GM23338 (cell line): Measurements from ENCODE around the gene TNS3. TPM values are rescaled to one million over a fixed set of nuclear protein-coding genes. Genes with fewer than 3 reads are reported as not detected.

Experiments used
- ATAC-seq: fragments of 200-7000 bp; cut with Tn5 transposase; 3 replicates; pipeline ENCODE4 v1.9.1; 2020
- DNase-seq: peaks from one replicate; pipeline ENCODE4 v3.0.0-alpha.2; 2015; ENCODE audit warnings: low spot score
- H2AFZ ChIP-seq: fragments of 200-600 bp; sonication (generic); 2 replicates; pipeline ENCODE4 v1.8.0; 2016; ENCODE audit warnings: antibody characterized with exemption, mild to moderate bottlenecking, moderate library complexity
- H3F3A ChIP-seq: fragments of 200-600 bp; sonication (generic); replicated peaks from 2 replicates; pipeline ENCODE4 v1.8.0; 2017; ENCODE audit warnings: antibody characterized with exemption, mixed run types, low read depth
- H3K27ac ChIP-seq: fragments of 200-600 bp; sonication (generic); 2 replicates; pipeline ENCODE4 v1.6.1; 2016; ENCODE audit warnings: low read depth
- H3K27me3 ChIP-seq: fragments of 200-600 bp; sonication (generic); 2 replicates; pipeline ENCODE4 v1.8.0; 2016; ENCODE audit warnings: mild to moderate bottlenecking, mixed run types, moderate library complexity; ENCODE audit not compliant: insufficient read depth
- H3K36me3 ChIP-seq: fragments of 200-600 bp; sonication (generic); 2 replicates; pipeline ENCODE4 v1.8.0; 2016; ENCODE audit warnings: mild to moderate bottlenecking; ENCODE audit not compliant: insufficient read depth
- H3K4me1 ChIP-seq: fragments of 200-600 bp; sonication (generic); 2 replicates; pipeline ENCODE4 v1.8.0; 2016; ENCODE audit warnings: mild to moderate bottlenecking, moderate library complexity; ENCODE audit not compliant: insufficient read depth
- H3K4me2 ChIP-seq: fragments of 200-600 bp; sonication (generic); 2 replicates; pipeline ENCODE4 v1.7.1; 2017; ENCODE audit warnings: mixed run types
- H3K4me3 ChIP-seq: fragments of 200-600 bp; sonication (generic); 2 replicates; pipeline ENCODE4 v1.6.1; 2016; ENCODE audit warnings: mixed run types
- H3K79me2 ChIP-seq: fragments of 200-600 bp; sonication (generic); replicated peaks from 2 replicates; pipeline ENCODE4 v1.8.0; 2017; ENCODE audit warnings: mild to moderate bottlenecking; ENCODE audit not compliant: insufficient read depth
- H3K9me2 ChIP-seq: fragments of 200-600 bp; sonication (generic); 2 replicates; pipeline ENCODE4 v1.8.0; 2017; ENCODE audit not compliant: insufficient read depth
- H4K20me1 ChIP-seq: fragments of 200-600 bp; sonication (generic); replicated peaks from 2 replicates; pipeline ENCODE4 v1.8.0; 2017; ENCODE audit warnings: mild to moderate bottlenecking; ENCODE audit not compliant: insufficient read depth
- H3K27ac Mint-ChIP-seq: 2 replicates; pipeline ENCODE4 v1.8.0; 2020; ENCODE audit warnings: inconsistent platforms, mild to moderate bottlenecking, moderate library complexity, mixed read lengths
- H3K27me3 Mint-ChIP-seq: 3 replicates; pipeline ENCODE4 v1.8.0; 2022; ENCODE audit warnings: low read depth, mild to moderate bottlenecking, moderate library complexity, mixed read lengths, inconsistent platforms; ENCODE audit not compliant: insufficient read depth, poor library complexity
- H3K36me3 Mint-ChIP-seq: 3 replicates; pipeline ENCODE4 v1.8.0; 2021; ENCODE audit warnings: low read depth, mild to moderate bottlenecking, inconsistent platforms, moderate library complexity, mixed read lengths
- H3K4me1 Mint-ChIP-seq: 3 replicates; pipeline ENCODE4 v1.8.0; 2020; ENCODE audit warnings: mild to moderate bottlenecking, inconsistent platforms, mixed read lengths
- H3K4me3 Mint-ChIP-seq: 3 replicates; pipeline ENCODE4 v1.8.0; 2021; ENCODE audit warnings: moderate library complexity, mild to moderate bottlenecking, inconsistent platforms, mixed read lengths
- H3K9me3 Mint-ChIP-seq: 3 replicates; pipeline ENCODE4 v1.8.0; 2020; ENCODE audit warnings: moderate library complexity, mild to moderate bottlenecking, inconsistent platforms, mixed read lengths
- CREB1 ChIP-seq: fragments of 250-450 bp; sonication (Bioruptor Pico); IDR thresholded peaks from 2 replicates; pipeline ENCODE4 v1.5.0; 2020; ENCODE audit warnings: low read depth, mild to moderate bottlenecking, moderate library complexity
- EZH2 ChIP-seq: fragments of 200-600 bp; sonication (generic); IDR thresholded peaks from one replicate; pipeline ENCODE4 v1.8.0; 2017; ENCODE audit warnings: antibody characterized with exemption, mild to moderate bottlenecking, low read depth; ENCODE audit not compliant: unreplicated experiment
- EZH2phosphoT487 ChIP-seq: fragments of 200-600 bp; sonication (generic); IDR thresholded peaks from one replicate; pipeline ENCODE4 v1.8.1; 2018; ENCODE audit warnings: antibody characterized with exemption; ENCODE audit not compliant: unreplicated experiment
- JUNB ChIP-seq: IDR thresholded peaks from one replicate; pipeline ENCODE4 v1.6.1; 2016; ENCODE audit warnings: antibody characterized with exemption; ENCODE audit not compliant: unreplicated experiment
- NANOG ChIP-seq: IDR thresholded peaks from 2 replicates; pipeline ENCODE4 v1.6.1; 2016; ENCODE audit warnings: antibody characterized with exemption, borderline replicate concordance
- POLR2AphosphoS5 ChIP-seq: IDR thresholded peaks from 2 replicates; pipeline ENCODE4 v1.6.1; 2016; ENCODE audit warnings: antibody characterized with exemption, low read depth
- STAT1 ChIP-seq: IDR thresholded peaks from one replicate; pipeline ENCODE4 v1.6.1; 2016; ENCODE audit warnings: antibody characterized with exemption; ENCODE audit not compliant: unreplicated experiment
- ZNF114 ChIP-seq: fragments of 250-450 bp; sonication (Bioruptor Pico); IDR thresholded peaks from 2 replicates; pipeline ENCODE4 v1.5.0; 2020; ENCODE audit warnings: mild to moderate bottlenecking, moderate library complexity
- ZNF331 ChIP-seq: fragments of 250-450 bp; sonication (Bioruptor Pico); IDR thresholded peaks from 2 replicates; pipeline ENCODE4 v1.5.0; 2020; ENCODE audit warnings: low read depth, mild to moderate bottlenecking, moderate library complexity
- polyA plus RNA-seq: library from polyadenylated mRNA; unstranded; fragments of >200 nt; fragmentation: Nextera tagmentation; extraction: Ambion mirVana; gene quantifications from 2 replicates; pipeline ENCODE4 v1.2.1, GENCODE V29; 2016
- total RNA-seq: library from RNA; depleted of rRNA; stranded (reverse); fragments of >200 nt; shearing (Covaris generic); gene quantifications from 2 replicates; pipeline ENCODE4 v1.2.3, GENCODE V29; 2014
- TF ChIP-seq, protein P1 (sequence below), 2 experiments: fragments of 200-600 bp in 1 of 2; sonication (generic) in 1 of 2; conservative IDR thresholded peaks; 2 replicates each; pipeline versions ENCODE4 v1.5.1 to v1.6.1; 2016 to 2017; ENCODE audit warnings: antibody characterized with exemption in 2 of 2, low read depth in 2 of 2, mild to moderate bottlenecking in 2 of 2, moderate library complexity in 1 of 2
- TF ChIP-seq, protein P2 (sequence below): IDR thresholded peaks from one replicate; pipeline ENCODE4 v1.6.1; 2018; ENCODE audit warnings: antibody characterized with exemption; ENCODE audit not compliant: unreplicated experiment
- TF ChIP-seq, protein P3 (sequence below): IDR thresholded peaks from 2 replicates; pipeline ENCODE4 v1.6.1; 2016; ENCODE audit warnings: antibody characterized with exemption
- TF ChIP-seq, protein P4 (sequence below): fragments of 250-450 bp; sonication (Bioruptor Pico); IDR thresholded peaks from 2 replicates; pipeline ENCODE4 v1.5.0; 2020; ENCODE audit warnings: mild to moderate bottlenecking, moderate library complexity

Gene TNS3
- total and polyA plus RNA-seq, 2 experiments from 2014 or later = 6.2 to 28.7 TPM

DNA sequence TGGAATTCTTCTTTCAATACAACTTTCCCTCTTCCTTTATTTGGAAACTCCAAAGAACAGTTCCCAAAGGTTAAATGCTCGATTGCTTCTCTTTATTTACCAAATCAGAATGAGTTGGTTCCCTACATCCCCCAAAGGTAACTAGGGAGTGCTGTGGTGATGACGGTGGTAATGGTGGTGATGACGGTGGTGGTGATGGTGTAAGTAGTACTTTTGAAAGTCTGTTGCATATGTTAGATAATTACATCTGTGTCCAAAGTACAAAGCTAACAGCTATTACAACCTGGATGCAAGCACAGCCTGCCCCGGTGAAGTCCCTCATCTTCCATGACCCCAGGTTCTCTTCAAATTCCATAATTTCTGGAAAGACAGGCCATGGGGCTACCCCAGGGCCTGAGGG lies 115.1 kb downstream of the TNS3 start:
- no peak overlapping the region for H3K27ac Mint-ChIP-seq

More for the DNA sequence above, 115.1 kb downstream of the TNS3 start:
- Histone ChIP-seq H3K4me2 (no peak overlapping the region), H3K79me2 (0 out of 2 replicates have a peak, but pooled peaks cover 11% of the 10 kb centered on the region), H3K27ac (no peak overlapping the region), H3F3A (no peaks in the 10 kb centered on the region), H4K20me1 (peaks cover 5% of the 10 kb centered on the region; the same call in 1 of the 2 replicates), H3K4me3 (no peak overlapping the region), H3K4me1 (peaks cover 17% of the 10 kb centered on the region), H3K9me2 (no peaks in the 10 kb centered on the region), H2AFZ (no peak overlapping the region), H3K27me3 (no peaks in the 10 kb centered on the region), H3K36me3 (no peaks in the 10 kb centered on the region)
- no peak for TF ChIP-seq ZNF331 (CRISPR knock-in tag)
- TF ChIP-seq, protein P1, sequence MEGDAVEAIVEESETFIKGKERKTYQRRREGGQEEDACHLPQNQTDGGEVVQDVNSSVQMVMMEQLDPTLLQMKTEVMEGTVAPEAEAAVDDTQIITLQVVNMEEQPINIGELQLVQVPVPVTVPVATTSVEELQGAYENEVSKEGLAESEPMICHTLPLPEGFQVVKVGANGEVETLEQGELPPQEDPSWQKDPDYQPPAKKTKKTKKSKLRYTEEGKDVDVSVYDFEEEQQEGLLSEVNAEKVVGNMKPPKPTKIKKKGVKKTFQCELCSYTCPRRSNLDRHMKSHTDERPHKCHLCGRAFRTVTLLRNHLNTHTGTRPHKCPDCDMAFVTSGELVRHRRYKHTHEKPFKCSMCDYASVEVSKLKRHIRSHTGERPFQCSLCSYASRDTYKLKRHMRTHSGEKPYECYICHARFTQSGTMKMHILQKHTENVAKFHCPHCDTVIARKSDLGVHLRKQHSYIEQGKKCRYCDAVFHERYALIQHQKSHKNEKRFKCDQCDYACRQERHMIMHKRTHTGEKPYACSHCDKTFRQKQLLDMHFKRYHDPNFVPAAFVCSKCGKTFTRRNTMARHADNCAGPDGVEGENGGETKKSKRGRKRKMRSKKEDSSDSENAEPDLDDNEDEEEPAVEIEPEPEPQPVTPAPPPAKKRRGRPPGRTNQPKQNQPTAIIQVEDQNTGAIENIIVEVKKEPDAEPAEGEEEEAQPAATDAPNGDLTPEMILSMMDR (conservative IDR thresholded peaks at IDR 0.05; ENCODE audit: low read depth in 2 of 2) = no peak
- TF ChIP-seq, protein P2, sequence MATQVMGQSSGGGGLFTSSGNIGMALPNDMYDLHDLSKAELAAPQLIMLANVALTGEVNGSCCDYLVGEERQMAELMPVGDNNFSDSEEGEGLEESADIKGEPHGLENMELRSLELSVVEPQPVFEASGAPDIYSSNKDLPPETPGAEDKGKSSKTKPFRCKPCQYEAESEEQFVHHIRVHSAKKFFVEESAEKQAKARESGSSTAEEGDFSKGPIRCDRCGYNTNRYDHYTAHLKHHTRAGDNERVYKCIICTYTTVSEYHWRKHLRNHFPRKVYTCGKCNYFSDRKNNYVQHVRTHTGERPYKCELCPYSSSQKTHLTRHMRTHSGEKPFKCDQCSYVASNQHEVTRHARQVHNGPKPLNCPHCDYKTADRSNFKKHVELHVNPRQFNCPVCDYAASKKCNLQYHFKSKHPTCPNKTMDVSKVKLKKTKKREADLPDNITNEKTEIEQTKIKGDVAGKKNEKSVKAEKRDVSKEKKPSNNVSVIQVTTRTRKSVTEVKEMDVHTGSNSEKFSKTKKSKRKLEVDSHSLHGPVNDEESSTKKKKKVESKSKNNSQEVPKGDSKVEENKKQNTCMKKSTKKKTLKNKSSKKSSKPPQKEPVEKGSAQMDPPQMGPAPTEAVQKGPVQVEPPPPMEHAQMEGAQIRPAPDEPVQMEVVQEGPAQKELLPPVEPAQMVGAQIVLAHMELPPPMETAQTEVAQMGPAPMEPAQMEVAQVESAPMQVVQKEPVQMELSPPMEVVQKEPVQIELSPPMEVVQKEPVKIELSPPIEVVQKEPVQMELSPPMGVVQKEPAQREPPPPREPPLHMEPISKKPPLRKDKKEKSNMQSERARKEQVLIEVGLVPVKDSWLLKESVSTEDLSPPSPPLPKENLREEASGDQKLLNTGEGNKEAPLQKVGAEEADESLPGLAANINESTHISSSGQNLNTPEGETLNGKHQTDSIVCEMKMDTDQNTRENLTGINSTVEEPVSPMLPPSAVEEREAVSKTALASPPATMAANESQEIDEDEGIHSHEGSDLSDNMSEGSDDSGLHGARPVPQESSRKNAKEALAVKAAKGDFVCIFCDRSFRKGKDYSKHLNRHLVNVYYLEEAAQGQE = no peak
- TF ChIP-seq, protein P3, sequence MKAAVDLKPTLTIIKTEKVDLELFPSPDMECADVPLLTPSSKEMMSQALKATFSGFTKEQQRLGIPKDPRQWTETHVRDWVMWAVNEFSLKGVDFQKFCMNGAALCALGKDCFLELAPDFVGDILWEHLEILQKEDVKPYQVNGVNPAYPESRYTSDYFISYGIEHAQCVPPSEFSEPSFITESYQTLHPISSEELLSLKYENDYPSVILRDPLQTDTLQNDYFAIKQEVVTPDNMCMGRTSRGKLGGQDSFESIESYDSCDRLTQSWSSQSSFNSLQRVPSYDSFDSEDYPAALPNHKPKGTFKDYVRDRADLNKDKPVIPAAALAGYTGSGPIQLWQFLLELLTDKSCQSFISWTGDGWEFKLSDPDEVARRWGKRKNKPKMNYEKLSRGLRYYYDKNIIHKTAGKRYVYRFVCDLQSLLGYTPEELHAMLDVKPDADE = no peak
- TF ChIP-seq CREB1 (CRISPR knock-in tag) = no peak
- no peak for TF ChIP-seq POLR2AphosphoS5
- no peak for TF ChIP-seq STAT1
- no peak for TF ChIP-seq EZH2
- TF ChIP-seq, protein P4, sequence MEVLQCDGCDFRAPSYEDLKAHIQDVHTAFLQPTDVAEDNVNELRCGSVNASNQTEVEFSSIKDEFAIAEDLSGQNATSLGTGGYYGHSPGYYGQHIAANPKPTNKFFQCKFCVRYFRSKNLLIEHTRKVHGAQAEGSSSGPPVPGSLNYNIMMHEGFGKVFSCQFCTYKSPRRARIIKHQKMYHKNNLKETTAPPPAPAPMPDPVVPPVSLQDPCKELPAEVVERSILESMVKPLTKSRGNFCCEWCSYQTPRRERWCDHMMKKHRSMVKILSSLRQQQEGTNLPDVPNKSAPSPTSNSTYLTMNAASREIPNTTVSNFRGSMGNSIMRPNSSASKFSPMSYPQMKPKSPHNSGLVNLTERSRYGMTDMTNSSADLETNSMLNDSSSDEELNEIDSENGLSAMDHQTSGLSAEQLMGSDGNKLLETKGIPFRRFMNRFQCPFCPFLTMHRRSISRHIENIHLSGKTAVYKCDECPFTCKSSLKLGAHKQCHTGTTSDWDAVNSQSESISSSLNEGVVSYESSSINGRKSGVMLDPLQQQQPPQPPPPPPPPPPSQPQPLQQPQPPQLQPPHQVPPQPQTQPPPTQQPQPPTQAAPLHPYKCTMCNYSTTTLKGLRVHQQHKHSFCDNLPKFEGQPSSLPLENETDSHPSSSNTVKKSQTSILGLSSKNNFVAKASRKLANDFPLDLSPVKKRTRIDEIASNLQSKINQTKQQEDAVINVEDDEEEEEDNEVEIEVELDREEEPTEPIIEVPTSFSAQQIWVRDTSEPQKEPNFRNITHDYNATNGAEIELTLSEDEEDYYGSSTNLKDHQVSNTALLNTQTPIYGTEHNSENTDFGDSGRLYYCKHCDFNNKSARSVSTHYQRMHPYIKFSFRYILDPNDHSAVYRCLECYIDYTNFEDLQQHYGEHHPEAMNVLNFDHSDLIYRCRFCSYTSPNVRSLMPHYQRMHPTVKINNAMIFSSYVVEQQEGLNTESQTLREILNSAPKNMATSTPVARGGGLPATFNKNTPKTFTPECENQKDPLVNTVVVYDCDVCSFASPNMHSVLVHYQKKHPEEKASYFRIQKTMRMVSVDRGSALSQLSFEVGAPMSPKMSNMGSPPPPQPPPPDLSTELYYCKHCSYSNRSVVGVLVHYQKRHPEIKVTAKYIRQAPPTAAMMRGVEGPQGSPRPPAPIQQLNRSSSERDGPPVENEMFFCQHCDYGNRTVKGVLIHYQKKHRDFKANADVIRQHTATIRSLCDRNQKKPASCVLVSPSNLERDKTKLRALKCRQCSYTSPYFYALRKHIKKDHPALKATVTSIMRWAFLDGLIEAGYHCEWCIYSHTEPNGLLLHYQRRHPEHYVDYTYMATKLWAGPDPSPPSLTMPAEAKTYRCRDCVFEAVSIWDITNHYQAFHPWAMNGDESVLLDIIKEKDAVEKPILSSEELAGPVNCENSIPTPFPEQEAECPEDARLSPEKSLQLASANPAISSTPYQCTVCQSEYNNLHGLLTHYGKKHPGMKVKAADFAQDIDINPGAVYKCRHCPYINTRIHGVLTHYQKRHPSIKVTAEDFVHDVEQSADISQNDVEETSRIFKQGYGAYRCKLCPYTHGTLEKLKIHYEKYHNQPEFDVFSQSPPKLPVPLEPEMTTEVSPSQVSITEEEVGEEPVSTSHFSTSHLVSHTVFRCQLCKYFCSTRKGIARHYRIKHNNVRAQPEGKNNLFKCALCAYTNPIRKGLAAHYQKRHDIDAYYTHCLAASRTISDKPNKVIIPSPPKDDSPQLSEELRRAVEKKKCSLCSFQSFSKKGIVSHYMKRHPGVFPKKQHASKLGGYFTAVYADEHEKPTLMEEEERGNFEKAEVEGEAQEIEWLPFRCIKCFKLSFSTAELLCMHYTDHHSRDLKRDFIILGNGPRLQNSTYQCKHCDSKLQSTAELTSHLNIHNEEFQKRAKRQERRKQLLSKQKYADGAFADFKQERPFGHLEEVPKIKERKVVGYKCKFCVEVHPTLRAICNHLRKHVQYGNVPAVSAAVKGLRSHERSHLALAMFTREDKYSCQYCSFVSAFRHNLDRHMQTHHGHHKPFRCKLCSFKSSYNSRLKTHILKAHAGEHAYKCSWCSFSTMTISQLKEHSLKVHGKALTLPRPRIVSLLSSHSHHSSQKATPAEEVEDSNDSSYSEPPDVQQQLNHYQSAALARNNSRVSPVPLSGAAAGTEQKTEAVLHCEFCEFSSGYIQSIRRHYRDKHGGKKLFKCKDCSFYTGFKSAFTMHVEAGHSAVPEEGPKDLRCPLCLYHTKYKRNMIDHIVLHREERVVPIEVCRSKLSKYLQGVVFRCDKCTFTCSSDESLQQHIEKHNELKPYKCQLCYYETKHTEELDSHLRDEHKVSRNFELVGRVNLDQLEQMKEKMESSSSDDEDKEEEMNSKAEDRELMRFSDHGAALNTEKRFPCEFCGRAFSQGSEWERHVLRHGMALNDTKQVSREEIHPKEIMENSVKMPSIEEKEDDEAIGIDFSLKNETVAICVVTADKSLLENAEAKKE = no peak
- no peak for TF ChIP-seq NANOG
- TF ChIP-seq EZH2phosphoT487 = no peak
- TF ChIP-seq JUNB = no peak
- TF ChIP-seq ZNF114 (CRISPR knock-in tag) = no peak
- DNase-seq (no peak), ATAC-seq (no peak)
- Mint-ChIP-seq H3K4me1 (peaks cover 28% of the 10 kb centered on the region), H3K4me3 (no peak overlapping the region), H3K9me3 (no peaks in the 10 kb centered on the region), H3K27me3 (peaks cover 7% of the 10 kb centered on the region), H3K36me3 (no peaks in the 10 kb centered on the region)
